CD4-positive, alpha-beta T cell (primary cell): ENCODE measurements around the gene ARHGEF10L. TPM values are rescaled to one million over a fixed set of nuclear protein-coding genes. Genes with fewer than 3 reads are reported as not detected.
A peak's percentile ranks its signal among the peaks of the same experiment; 100 is the strongest.

Experiments
- ATAC-seq: fragments of 200-7000 bp; cut with Tn5 transposase; one replicate; pipeline ENCODE4 v1.10.0; 2022; ENCODE audit warnings: mild to moderate bottlenecking; ENCODE audit not compliant: poor library complexity
- CTCF ChIA-PET: fragments of 350-600 bp; sonication (Branson Sonifier 250); formaldehyde crosslinking; loops from one replicate; lab custom pipeline; 2021; ENCODE audit warnings: antibody characterized with exemption, inconsistent platforms; lab: Charles Lee
- POLR2A ChIA-PET: fragments of 350-600 bp; sonication (Branson Sonifier 250); formaldehyde crosslinking; loops from one replicate; lab custom pipeline; 2021; ENCODE audit warnings: antibody characterized with exemption, inconsistent platforms; lab: Charles Lee
- DNase-seq, 14 experiments: peaks; one replicate each; pipeline ENCODE4 v3.0.0-alpha.2; 2013 to 2020; ENCODE audit warnings: mixed read lengths in 2 of 14
- H3K27ac ChIP-seq, 2 donors: one replicate each; pipeline versions ENCODE4 v1.5.1 to v1.7.0; 2013; ENCODE audit warnings: low read length in 2 of 2, low read depth in 1 of 2, mild to moderate bottlenecking in 1 of 2
- H3K27me3 ChIP-seq, 2 experiments: 1 replicate in 1 of 2; 2 replicates in 1 of 2; pipeline versions ENCODE4 v1.6.1 to v1.7.0; 2013; ENCODE audit warnings: low read length in 2 of 2, control low read depth in 1 of 2, mild to moderate bottlenecking in 1 of 2, moderate library complexity in 1 of 2; ENCODE audit not compliant: insufficient read depth in 2 of 2, control insufficient read depth in 1 of 2
- H3K36me3 ChIP-seq: one replicate; pipeline ENCODE4 v1.6.1; 2013; ENCODE audit warnings: low read length, control low read depth; ENCODE audit not compliant: insufficient read depth
- H3K4me1 ChIP-seq: one replicate; pipeline ENCODE4 v1.6.1; 2013; ENCODE audit warnings: low read length, control low read depth; ENCODE audit not compliant: insufficient read depth
- H3K4me3 ChIP-seq: one replicate; pipeline ENCODE4 v1.5.1; 2013; ENCODE audit warnings: mild to moderate bottlenecking, low read length, moderate library complexity
- H3K9me3 ChIP-seq, 2 experiments: 1 replicate in 1 of 2; 2 replicates in 1 of 2; pipeline versions ENCODE4 v1.6.1 to v1.7.0; 2013; ENCODE audit warnings: low read length in 2 of 2, mild to moderate bottlenecking in 2 of 2, control low read depth in 1 of 2, moderate library complexity in 1 of 2; ENCODE audit not compliant: control insufficient read depth in 1 of 2, insufficient read depth in 1 of 2
- H3K27ac Mint-ChIP-seq: one replicate; pipeline ENCODE4 v1.8.0; 2020; ENCODE audit warnings: mixed read lengths
- H3K27me3 Mint-ChIP-seq: one replicate; pipeline ENCODE4 v1.8.0; 2021; ENCODE audit warnings: mixed read lengths
- H3K36me3 Mint-ChIP-seq: one replicate; pipeline ENCODE4 v1.8.0; 2021; ENCODE audit warnings: low read depth, mixed read lengths
- H3K4me1 Mint-ChIP-seq: one replicate; pipeline ENCODE4 v1.8.0; 2021; ENCODE audit warnings: low read depth, mixed read lengths
- H3K4me3 Mint-ChIP-seq: one replicate; pipeline ENCODE4 v1.8.0; 2020; ENCODE audit warnings: mild to moderate bottlenecking, mixed read lengths
- H3K9me3 Mint-ChIP-seq: one replicate; pipeline ENCODE4 v1.8.0; 2020; ENCODE audit warnings: mixed read lengths
- intact Hi-C, 2 experiments: fragments of 100-400 bp; cut with DNase I in 1 of 2; cut with micrococcal nuclease in 1 of 2; formaldehyde crosslinking; loops; one replicate each; pipeline versions ENCODE4 v1.15.1 to v1.9.0; 2023 to 2025; cut with DNase I, micrococcal nuclease
- total RNA-seq, 174 experiments: library from RNA in 2 of 174; stranded (reverse) in 2 of 174; gene quantifications; one replicate each; pipeline ENCODE4 v1.2.3 and lab custom pipeline; 2021 to 2026
- TF ChIP-seq, protein P1 (sequence below): fragments of 200-600 bp; IDR thresholded peaks from one replicate; pipeline ENCODE4 v1.8.0; 2022; ENCODE audit warnings: antibody characterized with exemption, mild to moderate bottlenecking

The ARHGEF10L gene
- total RNA-seq, 2 experiments from 2014 or later: 0.11 to 0.22 TPM

DNA sequence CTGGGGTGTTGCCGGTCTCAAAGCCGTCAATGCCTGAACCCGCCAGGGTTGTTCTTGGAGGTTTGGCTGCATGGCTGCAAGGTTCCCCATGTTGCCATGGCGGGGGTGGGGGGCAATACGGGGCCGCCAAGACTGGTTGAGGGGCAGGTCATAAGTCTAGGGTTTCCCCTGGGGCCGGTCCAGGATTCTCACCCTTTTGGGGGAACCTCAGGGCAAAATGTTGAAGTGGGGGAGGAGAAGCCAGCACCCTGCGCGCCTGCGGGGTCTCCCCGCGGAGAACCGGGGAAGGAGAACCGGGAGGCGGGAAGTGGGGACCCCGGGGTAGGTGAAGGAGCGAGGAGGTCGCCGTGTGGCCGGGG lies 401 bp upstream of the ARHGEF10L start:
- Histone ChIP-seq H3K27me3 (peaks cover 32 to 40% of the 10 kb centered on the region in 2 experiments), H3K36me3 (no peaks in the 10 kb centered on the region), H3K4me3 (no peak overlapping the region), H3K4me1 (peaks cover 5% of the 10 kb centered on the region), H3K27ac (no peak overlapping the region), H3K9me3 (peaks cover 0 to 12% of the 10 kb centered on the region in 2 experiments)
- CTCF ChIA-PET: no interaction called here
- H3K36me3 Mint-ChIP-seq: no peaks in the 10 kb centered on the region
- peaks cover 7% of the 10 kb centered on the region for H3K4me1 Mint-ChIP-seq
- ATAC-seq: no peak
- H3K9me3 Mint-ChIP-seq: no peaks in the 10 kb centered on the region
- H3K27me3 Mint-ChIP-seq: peaks cover 60% of the 10 kb centered on the region
- POLR2A ChIA-PET: no interaction called here
- no peak for DNase-seq
- H3K27ac Mint-ChIP-seq: no peak overlapping the region
- intact Hi-C loops: no loop called here
- TF ChIP-seq, protein P1, sequence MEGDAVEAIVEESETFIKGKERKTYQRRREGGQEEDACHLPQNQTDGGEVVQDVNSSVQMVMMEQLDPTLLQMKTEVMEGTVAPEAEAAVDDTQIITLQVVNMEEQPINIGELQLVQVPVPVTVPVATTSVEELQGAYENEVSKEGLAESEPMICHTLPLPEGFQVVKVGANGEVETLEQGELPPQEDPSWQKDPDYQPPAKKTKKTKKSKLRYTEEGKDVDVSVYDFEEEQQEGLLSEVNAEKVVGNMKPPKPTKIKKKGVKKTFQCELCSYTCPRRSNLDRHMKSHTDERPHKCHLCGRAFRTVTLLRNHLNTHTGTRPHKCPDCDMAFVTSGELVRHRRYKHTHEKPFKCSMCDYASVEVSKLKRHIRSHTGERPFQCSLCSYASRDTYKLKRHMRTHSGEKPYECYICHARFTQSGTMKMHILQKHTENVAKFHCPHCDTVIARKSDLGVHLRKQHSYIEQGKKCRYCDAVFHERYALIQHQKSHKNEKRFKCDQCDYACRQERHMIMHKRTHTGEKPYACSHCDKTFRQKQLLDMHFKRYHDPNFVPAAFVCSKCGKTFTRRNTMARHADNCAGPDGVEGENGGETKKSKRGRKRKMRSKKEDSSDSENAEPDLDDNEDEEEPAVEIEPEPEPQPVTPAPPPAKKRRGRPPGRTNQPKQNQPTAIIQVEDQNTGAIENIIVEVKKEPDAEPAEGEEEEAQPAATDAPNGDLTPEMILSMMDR: no peak
- H3K4me3 Mint-ChIP-seq: peak overlapping the region; percentile 45

DNA sequence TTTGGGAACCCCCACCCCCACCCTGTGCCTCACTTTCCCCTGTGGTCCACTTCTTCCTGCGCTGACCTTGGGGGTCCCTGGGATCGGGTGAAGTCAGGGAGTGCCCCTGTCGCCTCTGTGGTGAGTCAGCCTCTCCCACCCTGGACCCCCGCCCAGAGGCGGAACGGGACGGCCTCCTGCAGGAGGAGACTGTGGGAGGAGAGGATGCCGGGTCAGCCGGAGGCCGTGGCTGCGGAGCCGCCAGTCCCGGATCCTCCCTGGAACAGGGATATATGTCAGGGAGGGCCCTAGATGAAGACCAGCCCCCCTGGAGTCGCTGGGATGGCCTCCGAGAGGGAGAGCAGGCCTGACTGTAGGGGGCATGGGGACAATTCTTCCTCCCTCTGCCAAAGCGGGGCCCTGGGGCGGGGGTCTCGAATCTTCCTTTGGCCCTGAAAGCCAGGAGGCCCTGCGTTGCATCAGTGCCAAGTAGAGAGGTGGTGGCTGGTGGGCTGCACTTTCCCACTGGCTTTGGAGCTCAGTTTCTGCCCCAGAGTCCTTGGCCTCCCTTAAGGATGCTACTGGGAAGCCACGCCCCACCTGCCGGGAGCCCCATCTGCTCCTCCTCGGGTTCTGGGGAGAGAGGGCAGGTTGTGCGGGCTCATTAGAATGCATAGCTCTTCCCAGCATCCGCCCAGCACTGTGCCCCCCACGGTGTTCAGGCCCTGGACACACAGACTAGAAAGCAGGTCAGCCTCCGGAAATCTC lies 930 bp downstream of the ARHGEF10L start:
- ATAC-seq (no peak), DNase-seq (no peak)
- POLR2A ChIA-PET: no interaction called here
- H3K27ac Mint-ChIP-seq: no peak overlapping the region
- CTCF ChIA-PET: no interaction called here
- H3K4me3 Mint-ChIP-seq: no peak overlapping the region
- TF ChIP-seq, protein P1: no peak
- H3K27me3 ChIP-seq: peaks cover 36 to 40% of the 10 kb centered on the region in 2 experiments
- no peak overlapping the region for H3K27ac ChIP-seq
- H3K36me3 Mint-ChIP-seq: no peaks in the 10 kb centered on the region
- H3K4me1 ChIP-seq: peaks cover 5% of the 10 kb centered on the region
- no peaks in the 10 kb centered on the region for H3K36me3 ChIP-seq
- H3K9me3 Mint-ChIP-seq: no peaks in the 10 kb centered on the region
- peaks cover 7% of the 10 kb centered on the region for H3K4me1 Mint-ChIP-seq
- H3K27me3 Mint-ChIP-seq: peaks cover 69% of the 10 kb centered on the region
- peaks cover 0 to 12% of the 10 kb centered on the region in 2 experiments for H3K9me3 ChIP-seq
- intact Hi-C loops: no loop called here
- no peak overlapping the region for H3K4me3 ChIP-seq

DNA sequence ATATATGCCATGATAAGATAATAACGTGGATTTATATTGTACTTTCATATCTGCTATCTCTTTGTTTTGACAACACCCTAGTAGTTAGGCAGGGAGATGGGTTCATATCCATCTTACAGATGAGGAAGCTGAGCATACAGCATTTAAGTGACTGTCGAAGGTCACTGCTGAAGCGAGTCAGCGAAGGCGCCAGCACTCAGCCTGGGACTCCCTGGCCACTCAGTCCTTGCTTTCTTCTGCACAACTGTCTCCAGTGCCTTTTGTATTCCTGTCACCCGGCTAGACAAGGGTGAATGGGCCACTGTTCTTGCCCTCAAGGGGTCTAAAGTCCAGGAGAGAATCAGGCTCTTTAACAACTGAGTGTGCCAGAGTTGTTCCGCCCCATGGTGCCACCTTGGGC lies 3.1 kb downstream of the ARHGEF10L start:
- H3K27me3 Mint-ChIP-seq: peaks cover 68% of the 10 kb centered on the region
- CTCF ChIA-PET: no interaction called here

More for the DNA sequence above, 3.1 kb downstream of the ARHGEF10L start:
- intact Hi-C loops: no loop called here
- Histone ChIP-seq H3K36me3 (no peaks in the 10 kb centered on the region), H3K4me3 (no peak overlapping the region), H3K4me1 (peaks cover 5% of the 10 kb centered on the region), H3K27me3 (peaks cover 29 to 33% of the 10 kb centered on the region in 2 experiments), H3K27ac (no peak overlapping the region), H3K9me3 (peaks cover 0 to 12% of the 10 kb centered on the region in 2 experiments)
- Mint-ChIP-seq H3K4me3 (no peak overlapping the region), H3K27ac (no peak overlapping the region), H3K36me3 (no peaks in the 10 kb centered on the region), H3K9me3 (no peaks in the 10 kb centered on the region), H3K4me1 (peaks cover 7% of the 10 kb centered on the region)
- POLR2A ChIA-PET: no interaction called here
- TF ChIP-seq, protein P1: no peak
- ATAC-seq (no peak), DNase-seq (no peak)
